A673 (cell line): Measurements from ENCODE around the gene DCAF17.

Source experiments
- EZH2 ChIP-seq: fragments of 200-600 bp; sonication (generic); IDR thresholded peaks from 2 replicates; pipeline ENCODE4 v1.6.1; 2017; ENCODE audit warnings: borderline replicate concordance, low read depth, mild to moderate bottlenecking, mixed read lengths, antibody characterized with exemption, low read length; ENCODE audit not compliant: poor library complexity, severe bottlenecking
- TF ChIP-seq, protein P1 (sequence below): fragments of 300-800, 200-600 bp; sonication (generic); conservative IDR thresholded peaks from 2 replicates; pipeline ENCODE4 v1.5.1; 2017; ENCODE audit warnings: low read depth, mild to moderate bottlenecking, antibody characterized with exemption, low read length, moderate library complexity, mixed read lengths

DNA sequence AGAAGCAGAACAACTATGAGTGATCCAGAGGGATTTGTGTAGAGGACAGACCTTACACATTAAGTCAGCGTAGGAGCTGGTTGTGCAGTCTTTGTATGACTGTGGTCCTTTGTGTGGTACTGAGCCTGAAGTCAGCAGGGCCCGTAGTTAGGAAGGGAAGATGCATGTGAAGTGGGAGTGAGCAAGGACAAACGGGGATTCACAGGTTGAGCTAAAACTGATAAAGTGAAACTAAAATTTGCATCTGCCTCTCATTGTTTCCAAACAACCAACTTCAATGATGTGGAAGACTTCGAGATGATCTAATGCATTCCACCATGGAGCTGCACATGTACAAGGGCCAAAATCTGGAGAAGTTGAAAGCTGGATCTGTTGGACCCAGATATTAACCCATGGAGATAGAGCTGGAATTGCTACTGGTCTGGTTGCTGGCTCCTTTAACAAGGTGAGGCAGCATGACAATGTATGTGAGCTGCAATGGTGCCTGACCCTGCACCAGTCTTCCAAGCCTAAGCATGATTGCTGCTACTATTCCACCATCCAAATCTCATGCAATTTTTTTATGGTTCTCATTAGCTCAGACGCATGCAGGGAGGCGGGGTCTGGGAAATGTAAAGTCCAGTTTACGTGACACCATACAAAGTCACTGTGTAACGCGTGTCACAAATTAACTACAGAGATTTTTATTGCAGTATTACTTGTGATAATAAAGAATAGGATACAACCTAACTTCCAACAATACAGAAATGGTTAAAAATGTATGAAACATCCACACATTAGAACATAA lies 76.1 kb downstream of the DCAF17 start:
- TF ChIP-seq, protein P1, sequence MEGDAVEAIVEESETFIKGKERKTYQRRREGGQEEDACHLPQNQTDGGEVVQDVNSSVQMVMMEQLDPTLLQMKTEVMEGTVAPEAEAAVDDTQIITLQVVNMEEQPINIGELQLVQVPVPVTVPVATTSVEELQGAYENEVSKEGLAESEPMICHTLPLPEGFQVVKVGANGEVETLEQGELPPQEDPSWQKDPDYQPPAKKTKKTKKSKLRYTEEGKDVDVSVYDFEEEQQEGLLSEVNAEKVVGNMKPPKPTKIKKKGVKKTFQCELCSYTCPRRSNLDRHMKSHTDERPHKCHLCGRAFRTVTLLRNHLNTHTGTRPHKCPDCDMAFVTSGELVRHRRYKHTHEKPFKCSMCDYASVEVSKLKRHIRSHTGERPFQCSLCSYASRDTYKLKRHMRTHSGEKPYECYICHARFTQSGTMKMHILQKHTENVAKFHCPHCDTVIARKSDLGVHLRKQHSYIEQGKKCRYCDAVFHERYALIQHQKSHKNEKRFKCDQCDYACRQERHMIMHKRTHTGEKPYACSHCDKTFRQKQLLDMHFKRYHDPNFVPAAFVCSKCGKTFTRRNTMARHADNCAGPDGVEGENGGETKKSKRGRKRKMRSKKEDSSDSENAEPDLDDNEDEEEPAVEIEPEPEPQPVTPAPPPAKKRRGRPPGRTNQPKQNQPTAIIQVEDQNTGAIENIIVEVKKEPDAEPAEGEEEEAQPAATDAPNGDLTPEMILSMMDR, result no peak
- TF ChIP-seq EZH2, result no peak
